HG02798 (cell line): ENCODE results near the gene SPPL2B.
"Not testable (repeated sequence)": the region's sequence is repeated elsewhere in the genome, so short reads cannot be mapped to it uniquely, and the experiment has no call there.

Experiments
- ATAC-seq: cut with Tn5 transposase; IDR thresholded peaks from one replicate; pipeline ENCODE4 v1.9.1; 2021; ENCODE audit warnings: mild to moderate bottlenecking; ENCODE audit not compliant: unreplicated experiment, poor library complexity

Gene SPPL2B

DNA sequence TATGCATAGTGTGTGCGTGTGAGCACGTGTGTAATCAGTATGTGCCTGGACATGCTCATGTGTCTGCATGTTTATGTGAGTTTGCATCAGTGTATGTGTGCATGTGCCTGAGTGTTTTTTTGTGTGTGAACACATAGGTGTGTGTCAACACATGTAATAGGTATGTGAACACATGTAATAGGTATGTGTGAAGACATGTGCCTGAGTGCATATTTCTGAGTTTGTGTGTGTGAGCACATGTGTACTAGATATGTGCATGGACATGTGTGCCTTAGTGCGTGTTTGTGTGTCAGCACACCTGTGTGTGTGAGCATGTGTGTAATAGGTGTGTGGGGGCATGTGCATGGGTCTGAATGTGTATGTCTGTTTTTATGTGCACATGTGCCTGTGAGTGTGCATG, 7.4 kb downstream of the SPPL2B start:
- no peak for ATAC-seq

DNA sequence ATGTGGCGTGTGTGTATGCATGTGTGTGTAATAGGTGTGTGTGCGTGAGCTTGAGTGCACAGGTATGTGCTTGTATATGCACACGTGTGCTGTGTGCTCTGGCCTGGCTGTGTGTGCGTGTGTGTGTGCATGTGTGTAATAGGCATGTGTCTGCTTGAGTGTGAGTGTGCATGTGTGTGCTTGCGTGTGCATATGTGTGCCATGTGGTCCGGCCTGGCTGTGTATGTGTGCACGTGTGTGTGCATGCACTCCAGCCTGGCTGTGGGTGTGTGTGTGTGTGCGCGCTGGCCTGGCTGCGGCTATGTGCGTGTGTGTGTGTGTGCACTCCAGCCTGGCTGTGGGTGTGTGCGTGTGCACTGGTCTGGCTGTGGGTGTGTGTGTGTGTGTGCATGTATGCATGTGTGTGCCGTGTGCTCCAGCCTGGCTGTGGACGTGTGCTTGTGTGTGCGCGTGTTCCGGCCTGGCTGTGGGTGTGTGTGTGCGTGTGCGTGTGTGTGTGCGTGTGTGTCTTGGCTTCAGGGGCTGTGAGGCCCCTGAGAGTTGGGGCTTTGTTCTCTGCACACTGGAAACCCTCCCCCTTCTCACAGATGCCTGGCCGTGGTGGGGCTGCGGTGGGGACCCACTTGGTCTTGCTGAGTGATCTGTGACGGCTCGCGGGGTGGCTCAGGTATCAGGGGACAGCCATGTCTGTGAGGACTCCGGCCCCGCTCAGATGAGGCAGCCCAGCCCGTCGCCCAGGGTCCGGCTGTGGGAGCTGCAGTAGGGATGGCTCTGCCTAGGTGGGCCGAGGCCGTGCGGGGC, 8.2 kb downstream of the SPPL2B start:
- no peak for ATAC-seq

DNA sequence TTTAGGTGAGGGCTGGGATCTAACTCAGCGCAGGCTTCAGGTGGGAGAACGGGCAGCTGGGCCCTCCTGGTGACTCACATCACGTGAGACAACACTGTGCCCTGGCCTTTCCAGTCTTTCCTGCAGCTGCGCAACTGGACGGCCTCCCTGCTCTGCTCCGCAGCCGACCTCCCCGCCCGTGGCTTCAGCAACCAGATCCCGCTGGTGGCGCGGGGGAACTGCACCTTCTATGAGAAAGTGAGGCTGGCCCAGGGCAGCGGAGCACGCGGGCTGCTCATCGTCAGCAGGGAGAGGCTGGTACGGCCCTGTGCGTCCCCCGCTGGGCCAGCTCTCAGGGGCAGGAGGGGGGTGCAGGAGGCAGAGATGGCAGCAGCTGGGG, 8.8 kb downstream of the SPPL2B start:
- no peak for ATAC-seq

DNA sequence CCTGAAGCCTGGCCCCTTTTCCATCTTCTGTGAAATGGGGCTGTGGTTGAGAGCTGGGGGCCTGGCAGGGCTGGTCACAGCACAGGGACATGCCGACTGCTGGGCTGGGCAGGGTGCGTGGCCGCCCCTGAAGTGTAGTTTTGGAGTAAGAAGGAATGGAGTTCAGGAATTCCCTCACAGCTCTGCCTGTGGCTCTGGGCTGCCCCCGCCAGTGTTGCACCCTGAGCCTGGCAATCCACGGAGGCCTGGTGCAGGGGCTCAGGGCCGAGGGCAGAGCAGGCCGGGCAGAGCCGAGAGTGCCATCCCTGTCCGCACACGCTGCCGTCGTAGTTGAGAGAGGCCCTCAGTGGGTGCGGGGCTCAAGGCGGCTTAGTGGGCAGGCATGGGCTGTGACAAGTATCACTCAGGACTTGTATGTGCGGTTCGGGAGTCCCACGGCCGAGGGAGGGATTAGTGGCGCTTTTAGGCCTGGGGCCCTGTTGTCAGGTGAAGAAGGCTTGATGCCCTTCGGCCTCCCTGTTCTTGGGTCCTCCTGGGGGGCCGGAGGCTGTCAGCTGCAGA, 9.7 kb downstream of the SPPL2B start:
- no peak for ATAC-seq

DNA sequence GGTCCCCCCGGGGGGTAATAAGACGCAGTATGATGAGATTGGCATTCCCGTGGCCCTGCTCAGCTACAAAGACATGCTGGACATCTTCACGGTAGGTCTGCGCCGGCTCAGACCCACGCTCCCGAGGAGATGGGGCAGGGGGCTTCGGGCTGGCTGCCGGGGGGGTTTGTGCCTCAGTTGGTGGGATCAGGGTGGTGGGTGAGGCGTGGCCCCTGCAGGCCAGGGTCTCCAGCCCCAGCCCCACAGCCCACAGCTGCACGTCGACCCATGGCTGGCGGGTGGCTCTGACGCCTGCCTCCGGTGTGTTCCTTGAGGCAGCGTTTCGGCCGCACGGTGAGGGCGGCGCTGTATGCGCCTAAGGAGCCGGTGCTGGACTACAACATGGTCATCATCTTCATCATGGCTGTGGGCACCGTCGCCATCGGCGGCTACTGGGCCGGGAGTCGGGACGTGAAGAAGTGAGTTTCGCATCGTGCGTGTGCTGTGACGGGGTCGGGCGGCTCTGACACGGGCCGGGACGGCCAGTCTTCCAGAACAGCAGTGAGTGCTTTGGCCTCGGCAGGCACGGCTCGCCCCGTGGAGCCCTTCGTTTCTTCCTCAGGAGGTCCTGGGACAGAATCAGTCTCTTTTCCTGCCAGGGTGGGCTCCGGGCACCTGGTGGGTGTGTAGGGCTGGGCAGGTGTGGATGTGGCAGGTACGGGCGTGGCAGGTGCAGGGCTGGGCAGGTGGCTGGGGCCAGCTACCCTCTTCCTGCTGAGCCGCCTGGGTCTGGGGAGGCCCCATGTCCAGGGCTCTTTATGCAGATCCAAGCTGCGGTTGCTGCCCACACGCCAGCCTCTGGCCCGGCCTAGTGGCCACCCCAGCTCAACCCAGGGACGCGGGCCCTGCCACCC, 10.5 kb downstream of the SPPL2B start:
- ATAC-seq, result no peak

DNA sequence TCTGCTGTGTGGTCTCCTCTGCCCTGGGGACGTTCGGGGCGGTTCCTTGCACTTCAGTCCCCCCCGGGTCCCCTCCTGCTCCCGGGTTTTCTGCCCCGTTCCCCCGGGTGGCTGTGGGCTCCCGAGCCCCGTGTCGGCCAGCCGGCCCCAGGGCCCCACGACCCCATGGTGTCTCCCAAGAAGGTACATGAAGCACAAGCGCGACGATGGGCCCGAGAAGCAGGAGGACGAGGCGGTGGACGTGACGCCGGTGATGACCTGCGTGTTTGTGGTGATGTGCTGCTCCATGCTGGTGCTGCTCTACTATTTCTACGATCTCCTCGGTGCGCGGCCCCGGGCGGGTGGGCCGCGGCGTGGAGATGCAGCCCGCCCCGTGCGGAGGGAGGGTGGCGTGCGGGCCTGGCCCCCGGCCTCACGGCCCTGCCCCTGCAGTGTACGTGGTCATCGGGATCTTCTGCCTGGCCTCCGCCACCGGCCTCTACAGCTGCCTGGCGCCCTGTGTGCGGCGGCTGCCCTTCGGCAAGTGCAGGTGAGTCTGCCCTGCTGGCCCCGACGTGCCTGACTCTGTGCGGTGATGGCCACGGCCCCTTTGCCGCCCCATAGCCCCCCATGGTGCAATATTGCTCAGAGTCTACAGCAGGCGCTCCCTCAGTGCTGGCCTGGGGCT, 11.3 kb downstream of the SPPL2B start:
- ATAC-seq, result no peak

DNA sequence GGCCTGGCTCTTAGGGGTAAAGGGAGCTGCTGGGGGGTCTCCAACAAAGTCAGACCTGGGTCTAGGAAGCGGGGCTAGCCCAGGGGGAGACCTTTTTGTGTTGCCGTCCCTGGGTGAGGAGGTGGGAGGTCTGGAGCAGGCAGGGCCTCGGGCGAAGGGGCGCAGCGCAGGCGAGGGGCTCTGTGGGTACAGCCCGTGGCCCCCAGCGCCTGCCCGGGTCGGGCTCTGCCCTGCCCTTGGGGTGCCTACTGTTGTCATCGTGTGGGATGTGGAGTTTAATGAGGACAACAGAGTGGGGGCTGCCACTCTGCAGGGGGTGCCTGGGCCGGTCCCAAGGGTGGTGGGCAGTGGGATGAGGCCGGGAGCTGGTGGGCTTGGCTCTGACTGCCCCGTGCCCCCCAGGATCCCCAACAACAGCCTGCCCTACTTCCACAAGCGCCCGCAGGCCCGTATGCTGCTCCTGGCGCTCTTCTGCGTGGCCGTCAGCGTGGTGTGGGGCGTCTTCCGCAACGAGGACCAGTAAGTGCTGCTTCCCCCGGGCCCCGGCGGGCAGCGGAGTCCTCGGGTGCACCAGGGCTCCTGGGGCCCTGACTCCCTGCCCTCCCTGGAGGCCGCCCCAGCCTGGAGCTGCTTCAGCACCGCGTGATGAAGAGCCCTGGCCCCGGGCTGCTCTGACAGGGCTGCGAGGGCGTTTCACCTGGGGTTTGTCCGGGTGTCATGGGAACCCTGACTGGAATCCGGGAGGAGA, 12.2 kb downstream of the SPPL2B start:
- no peak for ATAC-seq

DNA sequence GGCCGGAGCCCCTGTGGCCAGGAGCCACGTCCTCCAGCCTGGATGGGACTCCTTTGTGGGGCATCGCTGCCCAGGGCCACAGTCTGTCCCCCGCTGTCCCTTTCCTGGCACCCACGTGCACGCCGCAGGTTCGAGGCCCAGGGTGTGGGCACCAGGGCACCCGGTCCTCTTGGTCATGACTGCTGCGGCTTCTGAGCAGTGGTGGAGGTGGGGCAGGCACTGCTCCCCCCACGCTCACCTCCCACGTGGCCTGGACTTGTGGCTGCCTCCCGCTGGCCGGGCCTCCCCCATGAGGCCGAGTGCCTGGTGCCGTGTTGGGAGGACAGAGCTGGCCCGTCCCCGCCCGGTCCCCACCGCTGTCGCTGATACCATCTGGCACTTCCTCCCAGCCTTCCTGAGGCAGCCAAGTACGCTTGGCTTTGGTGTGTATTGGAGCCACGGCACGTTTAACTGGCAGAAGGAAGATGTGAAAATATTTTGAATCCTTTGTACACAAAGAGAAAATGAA, 12.8 kb downstream of the SPPL2B start:
- no peak for ATAC-seq

DNA sequence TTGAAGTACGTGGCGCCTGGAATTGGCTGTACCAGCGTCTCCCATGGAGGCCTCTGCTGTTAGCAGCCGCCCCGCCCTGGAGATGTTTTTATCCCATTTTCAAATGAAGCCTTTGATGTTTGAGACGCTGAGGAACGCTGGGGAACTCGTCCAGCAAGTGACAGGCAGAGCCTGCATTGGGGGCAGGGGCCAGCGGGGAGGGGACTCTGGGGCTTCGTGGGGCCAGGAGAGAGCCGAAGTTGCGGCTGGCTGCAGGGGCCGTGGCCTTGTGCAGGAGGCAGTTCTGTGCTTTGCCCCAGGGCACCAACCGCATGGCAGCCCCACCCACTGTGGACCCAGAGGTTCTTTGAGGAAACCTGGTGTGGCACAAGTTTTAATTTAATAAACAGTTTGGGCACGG, 13.5 kb downstream of the SPPL2B start:
- ATAC-seq, result no peak

DNA sequence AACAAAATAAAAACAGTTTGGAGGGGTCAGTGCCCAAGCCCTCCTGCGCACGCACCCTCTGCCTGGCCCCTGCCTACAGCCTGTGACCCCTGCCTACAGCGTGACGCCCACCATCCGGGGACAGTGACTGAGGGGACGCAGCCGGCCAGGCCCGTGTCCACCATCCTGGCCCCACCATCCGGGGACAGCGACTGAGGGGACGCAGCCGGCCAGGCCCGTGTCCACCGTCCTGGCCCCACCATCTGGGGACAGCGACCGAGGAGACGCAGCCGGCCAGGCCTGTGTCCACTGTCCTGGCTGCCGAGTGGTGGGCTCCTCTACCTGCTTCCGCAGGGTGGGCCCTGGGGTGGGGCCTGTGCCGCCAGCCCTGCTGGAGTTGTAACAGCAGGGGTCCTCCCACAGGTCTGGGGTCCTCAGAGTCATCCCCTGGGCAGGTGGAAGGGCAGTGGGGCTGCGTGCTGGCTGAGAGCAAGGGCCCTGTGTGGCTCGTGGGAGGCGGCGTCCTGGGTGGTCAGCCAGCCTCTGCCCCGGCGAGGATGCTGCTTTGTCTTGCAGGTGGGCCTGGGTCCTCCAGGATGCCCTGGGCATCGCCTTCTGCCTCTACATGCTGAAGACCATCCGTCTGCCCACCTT, 14.3 kb downstream of the SPPL2B start:
- no peak for ATAC-seq

DNA sequence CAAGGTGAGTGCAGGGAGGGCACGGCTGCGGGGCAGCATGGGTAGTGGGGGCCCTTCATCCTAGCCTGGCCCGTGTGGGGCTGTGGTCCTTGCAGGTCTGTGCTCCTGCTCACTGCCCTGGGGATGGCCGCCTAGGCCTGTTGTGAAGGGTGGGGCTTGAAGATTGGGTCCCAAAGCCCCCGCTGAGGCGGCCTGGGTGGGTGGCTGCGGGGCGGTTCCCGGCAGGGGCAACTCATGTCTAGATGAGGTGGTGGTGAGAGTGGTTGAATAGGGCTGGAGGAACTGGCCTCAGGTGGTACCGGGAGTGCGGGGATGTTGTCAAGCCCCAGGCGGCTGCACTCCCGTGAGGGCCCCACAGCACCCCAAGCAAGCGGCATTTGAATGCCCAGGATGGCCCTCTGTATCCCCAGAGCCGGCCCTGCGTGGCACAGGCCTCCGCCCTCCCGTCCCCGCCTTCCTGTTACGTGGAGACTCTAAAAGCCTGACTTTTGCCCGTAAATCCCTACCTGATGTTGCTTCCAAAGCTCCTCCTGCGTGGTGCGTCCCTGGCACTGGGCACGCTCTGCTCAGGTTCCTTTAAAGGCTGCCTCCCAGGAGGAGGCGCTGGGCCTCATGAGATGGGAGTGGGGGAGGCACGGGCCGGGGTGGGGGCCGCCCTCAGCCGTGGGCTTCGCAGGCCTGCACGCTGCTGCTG, 15.0 kb downstream of the SPPL2B start:
- no peak for ATAC-seq

DNA sequence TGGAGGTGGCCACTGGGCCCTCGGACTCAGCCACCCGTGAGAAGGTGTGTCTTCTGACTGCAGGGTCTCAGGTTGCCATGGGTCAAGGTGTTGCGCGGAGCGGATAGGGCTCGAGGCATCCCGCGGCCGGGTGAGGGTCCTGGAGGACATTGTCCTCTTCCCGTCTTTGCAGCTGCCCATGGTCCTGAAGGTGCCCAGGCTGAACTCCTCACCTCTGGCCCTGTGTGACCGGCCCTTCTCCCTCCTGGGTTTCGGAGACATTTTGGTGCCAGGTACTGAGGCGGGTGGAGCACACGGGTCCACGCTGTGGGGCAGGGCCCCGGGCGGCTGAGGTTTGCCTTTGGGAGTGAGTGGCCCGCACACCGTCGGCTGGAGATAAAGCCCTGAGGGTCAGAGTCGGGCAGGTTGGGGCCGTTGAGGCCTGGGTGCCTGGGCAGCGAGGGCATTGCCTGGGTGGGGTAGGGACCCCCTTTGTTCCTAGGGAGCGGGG, 15.9 kb downstream of the SPPL2B start:
- no peak for ATAC-seq

DNA sequence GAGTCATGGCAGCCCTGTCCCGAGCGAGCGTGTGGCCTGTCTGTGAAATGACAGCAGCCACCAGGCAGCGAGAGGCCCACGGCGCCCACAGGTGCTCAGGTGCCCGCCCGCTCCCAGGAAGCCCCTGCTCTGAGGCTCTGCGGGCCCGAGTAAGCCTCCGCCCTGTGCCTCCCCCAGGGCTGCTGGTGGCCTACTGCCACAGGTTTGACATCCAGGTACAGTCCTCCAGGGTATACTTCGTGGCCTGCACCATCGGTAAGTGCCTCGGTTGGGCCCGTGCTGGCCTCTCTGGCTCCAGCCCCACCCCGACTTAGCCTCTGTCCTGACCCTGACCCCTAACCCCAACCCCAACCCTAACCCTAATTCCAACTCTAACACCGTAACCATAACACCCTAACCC, 16.6 kb downstream of the SPPL2B start:
- no peak for ATAC-seq

DNA sequence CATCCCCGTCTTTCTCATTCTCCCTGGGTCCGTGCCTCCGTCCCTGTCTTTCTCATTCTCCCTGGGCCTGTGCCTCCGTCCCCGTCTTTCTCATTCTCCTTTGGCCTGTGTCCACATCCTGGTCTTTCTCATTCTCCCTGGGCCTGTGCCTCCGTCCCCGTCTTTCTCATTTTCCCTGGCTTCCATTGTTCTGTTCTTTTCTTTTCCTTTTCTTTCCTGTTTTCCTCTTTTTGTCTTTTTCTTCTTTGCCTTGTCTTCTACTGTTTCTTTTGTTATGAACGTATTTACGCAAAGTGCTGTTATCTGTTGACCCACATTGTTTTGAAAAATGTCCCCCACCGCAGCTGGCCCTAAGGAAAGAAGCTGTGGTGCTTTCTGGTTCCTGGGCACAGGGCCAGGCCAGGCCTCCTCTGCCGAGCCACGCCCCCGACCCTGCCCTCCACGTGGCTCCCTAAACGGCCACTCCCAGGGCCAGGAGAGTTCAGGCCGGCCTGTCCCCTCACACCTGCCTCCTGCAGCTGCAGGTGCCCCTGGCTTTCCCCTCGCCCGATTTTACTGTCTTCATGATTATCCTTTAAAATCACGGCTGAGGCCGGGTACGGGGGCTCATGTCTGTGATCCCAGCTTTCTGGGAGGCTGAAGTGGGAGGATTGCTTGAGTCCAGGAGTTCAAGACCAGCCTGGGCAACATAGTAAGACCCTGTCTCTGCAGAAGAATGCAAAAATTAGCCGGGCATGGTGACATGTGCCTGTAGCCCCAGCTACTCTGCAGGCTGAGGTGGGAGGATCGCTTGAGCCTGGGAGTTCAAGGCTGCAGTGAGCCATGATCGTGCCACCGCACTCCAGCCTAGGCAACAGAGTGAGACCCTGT, 17.5 kb downstream of the SPPL2B start:
- ATAC-seq, result no peak

DNA sequence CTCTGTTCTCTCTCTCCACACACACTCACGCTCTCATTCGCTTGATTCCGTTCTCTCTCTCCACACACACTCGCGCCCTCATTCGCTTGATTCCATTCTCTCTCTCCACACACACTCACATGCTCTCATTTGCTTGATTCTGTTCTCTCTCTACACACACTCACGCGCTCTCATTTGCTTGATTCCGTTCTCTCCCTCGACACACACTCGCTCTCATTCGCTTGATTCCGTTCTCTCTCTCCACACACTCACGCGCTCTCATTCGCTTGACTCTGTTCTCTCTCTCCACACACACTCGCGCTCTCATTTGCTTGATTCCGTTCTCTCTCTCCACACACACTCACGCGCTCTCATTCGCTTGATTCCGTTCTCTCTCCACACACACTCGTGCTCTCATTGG, 21.3 kb downstream of the SPPL2B start:
- not testable (repeated sequence) for ATAC-seq

DNA sequence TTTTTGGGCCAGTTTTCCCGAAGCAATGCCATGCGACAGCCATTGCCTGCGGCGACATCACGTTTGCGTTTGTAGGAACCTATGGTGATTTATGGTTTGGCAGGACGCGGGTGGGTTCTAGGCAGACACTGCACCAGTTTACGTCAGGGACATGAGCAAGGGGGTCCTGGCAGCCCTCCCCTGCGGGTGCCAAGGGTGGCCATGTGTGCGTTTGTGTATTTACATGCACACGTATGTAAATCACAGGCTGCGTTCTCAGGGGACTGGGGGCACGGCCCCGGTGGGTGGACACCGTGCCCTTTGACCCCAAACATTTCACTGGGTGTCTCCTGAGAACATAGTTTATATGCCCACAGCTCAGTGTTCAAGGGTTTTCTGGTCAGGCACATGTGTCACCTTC, 22.2 kb downstream of the SPPL2B start:
- no peak for ATAC-seq

DNA sequence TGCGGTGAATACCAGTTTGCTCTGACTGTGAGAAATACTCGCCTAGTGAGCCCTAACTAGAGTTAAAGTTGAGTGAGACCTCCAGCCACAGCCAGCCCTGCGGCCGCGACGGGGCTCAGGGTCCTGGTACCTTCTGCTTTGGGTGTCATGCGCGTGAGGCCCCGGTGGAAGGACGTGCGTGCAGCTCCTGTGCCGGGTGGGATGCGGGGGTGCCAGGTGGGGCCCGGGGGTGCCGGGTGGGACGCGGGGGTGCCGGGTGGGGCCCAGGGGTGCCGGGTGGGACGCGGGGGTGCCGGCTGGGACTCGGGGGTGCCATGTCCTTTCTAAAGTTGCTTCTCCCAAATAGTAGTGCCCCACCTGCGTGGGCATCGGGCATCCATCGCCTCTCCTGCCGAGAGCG, 23.1 kb downstream of the SPPL2B start:
- no peak for ATAC-seq

DNA sequence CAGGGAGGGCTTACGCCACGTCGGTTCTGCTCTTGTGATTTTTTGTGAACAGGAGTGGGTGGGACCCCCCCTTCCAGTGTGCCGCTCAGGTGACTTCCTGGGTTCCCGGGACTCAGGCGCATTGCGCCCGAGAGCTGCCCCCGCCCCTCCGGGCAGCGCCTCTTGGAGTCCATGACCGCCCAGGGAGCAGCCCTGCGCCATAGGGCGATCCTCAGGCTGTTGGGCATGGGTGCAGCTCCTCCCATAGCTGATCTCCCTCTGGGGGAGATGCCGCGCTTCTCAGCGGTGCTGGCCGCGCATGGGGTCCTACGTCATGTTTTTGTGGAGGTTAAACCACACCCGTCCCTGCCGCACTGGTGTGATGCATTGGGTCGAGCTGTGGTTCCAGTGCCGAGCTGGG, 23.6 kb downstream of the SPPL2B start:
- ATAC-seq, result no peak
